Fibroblast of lung (primary cell): ENCODE data around the gene VWCE. TPM values are rescaled to one million over a fixed set of nuclear protein-coding genes. Genes with fewer than 3 reads are reported as not detected.

Source experiments
- DNase-seq, 2 donors: peaks; one replicate each; pipeline versions ENCODE4 v3.0.0 to v3.0.0-alpha.2; 2010; ENCODE audit warnings: low read depth in 2 of 2
- H2AFZ ChIP-seq: 2 replicates; pipeline ENCODE4 v1.5.1; 2012; ENCODE audit warnings: low read length, control low read depth, inconsistent platforms
- H3K27ac ChIP-seq: 2 replicates; pipeline ENCODE4 v1.5.1; 2011; ENCODE audit warnings: low read length, control low read depth; ENCODE audit not compliant: insufficient read depth
- H3K27me3 ChIP-seq: 2 replicates; pipeline ENCODE4 v1.5.1; 2011; ENCODE audit warnings: mild to moderate bottlenecking, low read length; ENCODE audit not compliant: control insufficient read depth, insufficient read depth
- H3K36me3 ChIP-seq: 2 replicates; pipeline ENCODE4 v1.5.1; 2011; ENCODE audit warnings: low read length; ENCODE audit not compliant: control insufficient read depth, insufficient read depth
- H3K4me1 ChIP-seq: 2 replicates; pipeline ENCODE4 v1.5.1; 2011; ENCODE audit warnings: low read length; ENCODE audit not compliant: control insufficient read depth, insufficient read depth; ENCODE audit errors: extremely low read depth
- H3K4me2 ChIP-seq: 2 replicates; pipeline ENCODE4 v1.5.1; 2011; ENCODE audit warnings: low read length, control low read depth; ENCODE audit not compliant: insufficient read depth; ENCODE audit errors: extremely low read depth
- H3K4me3 ChIP-seq, 4 experiments: fragments of 200-600 bp in 1 of 4; sonication (generic) in 1 of 4; replicated peaks in 1 of 4; 2 replicates each; pipeline ENCODE4 v1.5.1; 2011 to 2016; ENCODE audit warnings: low read length in 4 of 4, low read depth in 3 of 4, mild to moderate bottlenecking in 3 of 4, control low read depth in 2 of 4, inconsistent platforms in 1 of 4, mixed read lengths in 1 of 4; ENCODE audit not compliant: insufficient read depth in 1 of 4; ENCODE audit errors: control extremely low read depth in 1 of 4
- H3K79me2 ChIP-seq: 2 replicates; pipeline ENCODE4 v1.5.1; 2012; ENCODE audit warnings: mild to moderate bottlenecking, low read length, inconsistent platforms; ENCODE audit not compliant: control insufficient read depth, insufficient read depth
- H3K9ac ChIP-seq: 2 replicates; pipeline ENCODE4 v1.5.1; 2011; ENCODE audit warnings: mild to moderate bottlenecking, low read length, control low read depth; ENCODE audit not compliant: insufficient read depth
- H3K9me3 ChIP-seq: 2 replicates; pipeline ENCODE4 v1.5.1; 2012; ENCODE audit warnings: low read depth, low read length; ENCODE audit not compliant: control insufficient read depth, insufficient read depth
- H4K20me1 ChIP-seq: 2 replicates; pipeline ENCODE4 v1.5.1; 2011; ENCODE audit warnings: low read length; ENCODE audit not compliant: control insufficient read depth, insufficient read depth; ENCODE audit errors: extremely low read depth
- EZH2 ChIP-seq: IDR thresholded peaks from 2 replicates; pipeline ENCODE4 v1.5.1; 2012; ENCODE audit warnings: low read length, control low read depth, mild to moderate bottlenecking; ENCODE audit errors: missing control alignments
- polyA plus RNA-seq, 2 donors: library from polyadenylated mRNA; depleted of rRNA in 1 of 2; stranded (reverse) in 1 of 2; unstranded in 1 of 2; fragments of >200 nt; gene quantifications; 2 replicates each; pipeline ENCODE4 v1.2.1, GENCODE V29; 2011 to 2012; ENCODE audit warnings: missing spikeins in 1 of 2
- total RNA-seq: library from RNA; depleted of rRNA; stranded (reverse); fragments of >200 nt; gene quantifications from 2 replicates; pipeline ENCODE4 v1.2.1, GENCODE V29; 2014
- TF ChIP-seq, protein P1 (sequence below), 2 donors: IDR thresholded peaks in 1 of 2; conservative IDR thresholded peaks in 1 of 2; 1 replicate in 1 of 2; 2 replicates in 1 of 2; pipeline ENCODE4 v1.5.1; 2011 to 2012; ENCODE audit warnings: low read length in 2 of 2, control low read depth in 1 of 2, inconsistent platforms in 1 of 2, low read depth in 1 of 2, mild to moderate bottlenecking in 1 of 2

Gene VWCE
- total and polyA plus RNA-seq, 2 donors (not counting 1 experiment from before 2014, with no cell fraction given), result 0.30 to 1.7 TPM

- Histone ChIP-seq H4K20me1 (no peaks in the 10 kb centered on the region), H3K9me3 (no peaks in the 10 kb centered on the region), H3K9ac (no peak overlapping the region), H3K27ac (no peak overlapping the region), H3K79me2 (no peaks in the 10 kb centered on the region), H2AFZ (no peak overlapping the region), H3K4me1 (no peaks in the 10 kb centered on the region), H3K36me3 (peaks cover 3% of the 10 kb centered on the region), H3K4me2 (no peak overlapping the region), H3K27me3 (no peaks in the 10 kb centered on the region), H3K4me3 (no peak overlapping the region)
- DNase-seq, result no peak
- no peak for TF ChIP-seq EZH2
- TF ChIP-seq, protein P1, sequence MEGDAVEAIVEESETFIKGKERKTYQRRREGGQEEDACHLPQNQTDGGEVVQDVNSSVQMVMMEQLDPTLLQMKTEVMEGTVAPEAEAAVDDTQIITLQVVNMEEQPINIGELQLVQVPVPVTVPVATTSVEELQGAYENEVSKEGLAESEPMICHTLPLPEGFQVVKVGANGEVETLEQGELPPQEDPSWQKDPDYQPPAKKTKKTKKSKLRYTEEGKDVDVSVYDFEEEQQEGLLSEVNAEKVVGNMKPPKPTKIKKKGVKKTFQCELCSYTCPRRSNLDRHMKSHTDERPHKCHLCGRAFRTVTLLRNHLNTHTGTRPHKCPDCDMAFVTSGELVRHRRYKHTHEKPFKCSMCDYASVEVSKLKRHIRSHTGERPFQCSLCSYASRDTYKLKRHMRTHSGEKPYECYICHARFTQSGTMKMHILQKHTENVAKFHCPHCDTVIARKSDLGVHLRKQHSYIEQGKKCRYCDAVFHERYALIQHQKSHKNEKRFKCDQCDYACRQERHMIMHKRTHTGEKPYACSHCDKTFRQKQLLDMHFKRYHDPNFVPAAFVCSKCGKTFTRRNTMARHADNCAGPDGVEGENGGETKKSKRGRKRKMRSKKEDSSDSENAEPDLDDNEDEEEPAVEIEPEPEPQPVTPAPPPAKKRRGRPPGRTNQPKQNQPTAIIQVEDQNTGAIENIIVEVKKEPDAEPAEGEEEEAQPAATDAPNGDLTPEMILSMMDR (conservative IDR thresholded peaks at IDR 0.05 in 1 of 2, IDR thresholded peaks at IDR 0.05 in 1 of 2; ENCODE audit: low read depth in 1 of 2, low read length in 2 of 2), result no peak
Measured at GRCh38 chr11:61339490-61339878, 44.4 kb upstream of the VWCE start.

GRCh38 chr11:61338783-61339489 lies 43.8 kb upstream of the VWCE start:
- Histone ChIP-seq H3K9ac (no peak overlapping the region), H3K27me3 (no peaks in the 10 kb centered on the region), H3K36me3 (peaks cover 3% of the 10 kb centered on the region), H3K4me1 (no peaks in the 10 kb centered on the region), H4K20me1 (no peaks in the 10 kb centered on the region), H2AFZ (no peak overlapping the region), H3K9me3 (no peaks in the 10 kb centered on the region), H3K27ac (no peak overlapping the region), H3K79me2 (no peaks in the 10 kb centered on the region), H3K4me2 (no peak overlapping the region), H3K4me3 (no peak overlapping the region)
- no peak for DNase-seq
- no peak for TF ChIP-seq EZH2
- TF ChIP-seq, protein P1 (conservative IDR thresholded peaks at IDR 0.05 in 1 of 2, IDR thresholded peaks at IDR 0.05 in 1 of 2; ENCODE audit: low read depth in 1 of 2, low read length in 2 of 2), result no peak

GRCh38 chr11:61337706-61338470 lies 42.8 kb upstream of the VWCE start:
- Histone ChIP-seq H4K20me1 (no peaks in the 10 kb centered on the region), H3K27ac (no peak overlapping the region), H3K4me1 (peaks cover 6% of the 10 kb centered on the region), H3K4me2 (no peak overlapping the region), H3K36me3 (peaks cover 3% of the 10 kb centered on the region), H3K79me2 (peaks cover under 1% of the 10 kb centered on the region), H2AFZ (no peak overlapping the region), H3K27me3 (no peaks in the 10 kb centered on the region), H3K4me3 (no peak overlapping the region), H3K9me3 (no peaks in the 10 kb centered on the region), H3K9ac (no peak overlapping the region)
- TF ChIP-seq, protein P1 (conservative IDR thresholded peaks at IDR 0.05 in 1 of 2, IDR thresholded peaks at IDR 0.05 in 1 of 2; ENCODE audit: low read depth in 1 of 2, low read length in 2 of 2), result no peak
- no peak for TF ChIP-seq EZH2
- no peak for DNase-seq
